Caco-2 (cell line): ENCODE results near the gene REC8. TPM values are rescaled to one million over a fixed set of nuclear protein-coding genes. Genes with fewer than 3 reads are reported as not detected.

Experiments used
- BruUV-seq: library from RNA; stranded (reverse); fragments of 400-500 nt; replicated peaks from 2 replicates; lab custom pipeline; 2021; lab: Mats Ljungman, UMichigan
- CTCF ChIA-PET: fragments of 300-600 bp; sonication (Branson Sonifier 250); formaldehyde crosslinking; loops from one replicate; lab custom pipeline; 2022; ENCODE audit warnings: antibody characterized with exemption; lab: Charles Lee
- POLR2A ChIA-PET: fragments of 300-600 bp; sonication (Branson Sonifier 250); formaldehyde crosslinking; loops from one replicate; lab custom pipeline; 2022; ENCODE audit warnings: antibody characterized with exemption; lab: Charles Lee
- DNase-seq, 2 experiments: peaks; one replicate each; pipeline versions ENCODE4 v3.0.0 to v3.0.0-alpha.2; 2020 to 2022
- H3K27me3 ChIP-seq: replicated peaks from 2 replicates; pipeline ENCODE4 v1.6.0; 2011; ENCODE audit warnings: low read length; ENCODE audit not compliant: control insufficient read depth, insufficient read depth
- H3K36me3 ChIP-seq: 2 replicates; pipeline ENCODE4 v1.5.1; 2011; ENCODE audit warnings: low read length; ENCODE audit not compliant: control insufficient read depth, insufficient read depth
- H3K4me1 ChIP-seq: fragments of 250-450 bp; sonication (Bioruptor Pico); 2 replicates; pipeline ENCODE4 v1.5.1; 2020; ENCODE audit warnings: mild to moderate bottlenecking
- H3K4me3 ChIP-seq: 2 replicates; pipeline ENCODE4 v1.5.1; 2011; ENCODE audit warnings: low read depth, mild to moderate bottlenecking, control low read depth, low read length
- H3K9me3 ChIP-seq: fragments of 250-450 bp; sonication (Bioruptor Pico); 2 replicates; pipeline ENCODE4 v1.5.1; 2020; ENCODE audit warnings: mild to moderate bottlenecking, moderate library complexity
- H3K27ac Mint-ChIP-seq: one replicate; pipeline ENCODE4 v1.8.0; 2022; ENCODE audit warnings: mixed read lengths; ENCODE audit not compliant: unreplicated experiment
- H3K27me3 Mint-ChIP-seq: one replicate; pipeline ENCODE4 v1.8.0; 2022; ENCODE audit warnings: mixed read lengths; ENCODE audit not compliant: insufficient read depth, unreplicated experiment
- H3K36me3 Mint-ChIP-seq: one replicate; pipeline ENCODE4 v1.8.0; 2022; ENCODE audit warnings: mild to moderate bottlenecking, mixed read lengths; ENCODE audit not compliant: insufficient read depth, unreplicated experiment
- H3K4me1 Mint-ChIP-seq: one replicate; pipeline ENCODE4 v1.8.0; 2022; ENCODE audit warnings: low read depth, mixed read lengths; ENCODE audit not compliant: unreplicated experiment
- H3K4me3 Mint-ChIP-seq: one replicate; pipeline ENCODE4 v1.8.0; 2022; ENCODE audit warnings: mild to moderate bottlenecking, moderate library complexity, mixed read lengths; ENCODE audit not compliant: unreplicated experiment
- H3K9me3 Mint-ChIP-seq: one replicate; pipeline ENCODE4 v1.8.0; 2022; ENCODE audit warnings: mixed read lengths; ENCODE audit not compliant: unreplicated experiment
- intact Hi-C: fragments of 100-400 bp; cut with micrococcal nuclease; formaldehyde crosslinking; loops from one replicate; pipeline ENCODE4 v1.10.0; 2022; ENCODE audit not compliant: unreplicated experiment
- total RNA-seq: library from RNA; stranded (reverse); gene quantifications from 2 replicates; pipeline ENCODE4 v1.2.3, GENCODE V29; 2022
- TF ChIP-seq, protein P1 (sequence below), 2 experiments: fragments of 200-600 bp in 1 of 2; IDR thresholded peaks; 1 replicate in 1 of 2; 2 replicates in 1 of 2; pipeline versions ENCODE4 v1.5.1 to v1.8.0; 2011 to 2022; ENCODE audit warnings: antibody characterized with exemption in 1 of 2, control low read depth in 1 of 2, inconsistent platforms in 1 of 2, low read depth in 1 of 2, low read length in 1 of 2, mild to moderate bottlenecking in 1 of 2, moderate library complexity in 1 of 2; ENCODE audit not compliant: insufficient read depth in 1 of 2, severe bottlenecking in 1 of 2, unreplicated experiment in 1 of 2

The REC8 gene
- total RNA-seq, 1 experiment from 2014 or later = 8.4 TPM

DNA sequence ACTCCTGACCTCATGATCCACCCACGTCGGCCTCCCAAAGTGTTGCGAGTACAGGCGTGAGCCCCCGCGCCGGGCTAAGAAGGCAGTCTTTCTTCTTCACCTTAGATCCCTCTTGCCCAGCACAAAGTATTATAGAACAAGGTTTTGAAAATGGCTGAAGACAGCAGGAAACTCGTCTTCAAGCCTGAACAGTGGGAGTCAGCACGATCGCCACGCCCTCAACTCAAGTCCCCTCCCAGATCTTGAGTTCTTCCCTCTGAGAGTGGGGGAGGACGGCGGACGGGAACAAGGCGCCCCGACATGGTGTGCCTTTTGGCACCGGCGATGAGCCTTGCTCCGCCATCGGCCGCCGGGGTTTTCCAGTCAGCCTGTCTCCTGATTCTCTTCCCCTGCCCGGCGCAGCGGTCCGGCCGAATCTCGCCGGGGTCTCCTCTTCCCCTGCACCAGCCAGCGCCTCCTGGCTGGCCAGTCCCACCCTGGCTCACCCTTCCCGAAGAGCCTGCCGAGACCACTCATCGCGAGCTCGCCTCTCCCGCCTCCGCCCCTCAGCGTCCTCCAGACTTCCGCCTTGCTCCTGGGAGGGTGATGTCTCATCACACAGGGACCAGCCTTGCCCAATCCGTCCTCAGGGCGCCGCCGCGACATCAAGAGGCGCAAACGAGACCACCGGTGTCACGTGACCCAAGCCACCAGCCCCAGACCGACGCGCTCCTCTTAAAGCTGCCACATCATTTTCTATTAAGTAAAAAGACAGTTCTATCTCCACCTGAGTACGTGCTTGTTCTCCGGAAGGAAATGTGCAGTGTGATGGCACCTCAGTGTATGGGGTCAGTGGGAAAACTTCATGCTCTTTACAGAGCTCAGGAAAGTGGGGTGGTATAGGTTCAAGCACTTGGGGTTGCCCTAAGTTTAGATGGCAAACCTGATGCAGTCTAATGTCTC is 41.3 kb downstream of the REC8 start, which contains the start of gene CHMP4A:
CHMP4A (minus strand) TSS at position 565 of the 942 bp plus-strand sequence; CDS start at position 516, 49 bp downstream.
- ChIA-PET POLR2A (interaction anchor here (0.6 to 3.0 kb wide), 12 partner anchors 17 to 229 kb away, joined by 3 to 28 read pairs (median 4); partner anchors contain the start of genes CIDEB, DCAF11, EMC9 and PSME2), CTCF (interaction anchor here (0.7 to 1.6 kb wide), 8 partner anchors 25 to 95 kb away, joined by 3 to 10 read pairs (median 4); partner anchors contain the start of genes CIDEB, IRF9 and TINF2)
- Mint-ChIP-seq H3K27ac (peak within 1 kb of the TSS; percentile 97), H3K9me3 (no peaks in the 10 kb centered on the region), H3K36me3 (peaks cover 58% of the 10 kb centered on the region), H3K4me3 (peak within 1 kb of the TSS; percentile 91), H3K4me1 (peaks cover 13% of the 10 kb centered on the region), H3K27me3 (no peaks in the 10 kb centered on the region)
- Histone ChIP-seq H3K4me3 (peak within 1 kb of the TSS; percentile 88), H3K27me3 (no peaks in the 10 kb centered on the region), H3K36me3 (peaks cover 1% of the 10 kb centered on the region; the same call in 1 of the 2 replicates), H3K4me1 (peaks cover 12% of the 10 kb centered on the region), H3K9me3 (no peaks in the 10 kb centered on the region)
- DNase-seq = peak; percentile 97 to 98
- no TSS peak for BruUV-seq
- intact Hi-C loops = loop anchor here (1.0 to 2.0 kb wide), 2 partner anchors 18 to 72 kb away; partner anchors contain the start of genes EMC9 and TM9SF1
- TF ChIP-seq, protein P1, sequence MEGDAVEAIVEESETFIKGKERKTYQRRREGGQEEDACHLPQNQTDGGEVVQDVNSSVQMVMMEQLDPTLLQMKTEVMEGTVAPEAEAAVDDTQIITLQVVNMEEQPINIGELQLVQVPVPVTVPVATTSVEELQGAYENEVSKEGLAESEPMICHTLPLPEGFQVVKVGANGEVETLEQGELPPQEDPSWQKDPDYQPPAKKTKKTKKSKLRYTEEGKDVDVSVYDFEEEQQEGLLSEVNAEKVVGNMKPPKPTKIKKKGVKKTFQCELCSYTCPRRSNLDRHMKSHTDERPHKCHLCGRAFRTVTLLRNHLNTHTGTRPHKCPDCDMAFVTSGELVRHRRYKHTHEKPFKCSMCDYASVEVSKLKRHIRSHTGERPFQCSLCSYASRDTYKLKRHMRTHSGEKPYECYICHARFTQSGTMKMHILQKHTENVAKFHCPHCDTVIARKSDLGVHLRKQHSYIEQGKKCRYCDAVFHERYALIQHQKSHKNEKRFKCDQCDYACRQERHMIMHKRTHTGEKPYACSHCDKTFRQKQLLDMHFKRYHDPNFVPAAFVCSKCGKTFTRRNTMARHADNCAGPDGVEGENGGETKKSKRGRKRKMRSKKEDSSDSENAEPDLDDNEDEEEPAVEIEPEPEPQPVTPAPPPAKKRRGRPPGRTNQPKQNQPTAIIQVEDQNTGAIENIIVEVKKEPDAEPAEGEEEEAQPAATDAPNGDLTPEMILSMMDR (IDR thresholded peaks at IDR 0.05; ENCODE audit: insufficient read depth in 1 of 2, low read depth in 1 of 2, low read length in 1 of 2, severe bottlenecking in 1 of 2, unreplicated experiment in 1 of 2) = peak in 1 of 2 experiments; percentile 22

DNA sequence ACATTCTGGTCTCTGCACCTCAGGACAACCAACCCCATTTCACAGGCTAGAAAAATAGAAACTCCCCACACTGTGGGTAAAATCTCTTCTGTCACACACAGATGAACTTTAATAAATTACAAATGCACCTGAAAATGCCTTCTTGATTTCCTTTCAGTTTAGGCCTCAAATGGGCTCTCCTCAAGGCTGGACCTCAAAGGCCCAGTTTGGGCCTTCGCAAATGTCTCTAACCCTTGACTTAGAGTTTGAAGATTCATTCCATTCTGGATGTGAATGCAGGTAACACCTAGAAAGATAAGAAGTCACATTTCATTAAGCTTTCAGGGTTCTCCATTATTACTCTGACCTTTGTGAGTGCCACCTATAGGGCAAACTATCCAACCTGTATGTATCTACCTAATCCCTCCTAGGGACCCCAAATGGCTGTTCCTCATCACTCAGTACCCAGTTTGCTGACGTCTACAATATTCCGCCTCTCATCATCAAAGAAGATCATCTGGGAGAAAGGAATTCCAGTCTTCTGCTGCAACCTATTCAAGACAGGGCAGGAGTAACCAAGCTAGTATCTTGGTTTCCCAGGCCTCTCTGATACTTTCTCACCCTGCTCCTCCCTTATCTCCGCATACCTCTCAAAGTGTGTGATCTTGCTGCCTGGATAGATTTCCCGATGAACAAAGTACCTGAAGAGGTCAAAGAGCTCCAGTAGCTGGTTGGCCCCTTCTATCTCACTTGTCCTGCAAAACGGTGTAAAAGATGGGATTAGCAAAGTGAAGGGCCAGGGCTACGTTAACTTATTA is 42.2 kb downstream of the REC8 start:
- TSS peak; percentile 88 for BruUV-seq

More for the DNA sequence above, 42.2 kb downstream of the REC8 start:
- peak overlapping the region; percentile 88 for H3K4me3 ChIP-seq
- DNase-seq = no peak
- Mint-ChIP-seq H3K27me3 (no peaks in the 10 kb centered on the region), H3K4me3 (peak overlapping the region; percentile 91), H3K4me1 (peaks cover 13% of the 10 kb centered on the region), H3K36me3 (peaks cover 59% of the 10 kb centered on the region), H3K27ac (peak overlapping the region; percentile 97), H3K9me3 (no peaks in the 10 kb centered on the region)
- H3K36me3 ChIP-seq = peaks cover 1% of the 10 kb centered on the region
- no peaks in the 10 kb centered on the region for H3K9me3 ChIP-seq
- peaks cover 12% of the 10 kb centered on the region for H3K4me1 ChIP-seq
- ChIA-PET CTCF (interaction anchor here (0.7 to 1.6 kb wide), 8 partner anchors 24 to 94 kb away, joined by 3 to 10 read pairs (median 4); partner anchors contain the start of genes CIDEB, IRF9 and TINF2), POLR2A (interaction anchor here (0.6 to 3.0 kb wide), 11 partner anchors 17 to 230 kb away, joined by 3 to 28 read pairs (median 5); partner anchors contain the start of genes CIDEB, DCAF11, EMC9 and PSME2)
- no peaks in the 10 kb centered on the region for H3K27me3 ChIP-seq
- TF ChIP-seq, protein P1 (IDR thresholded peaks at IDR 0.05; ENCODE audit: insufficient read depth in 1 of 2, low read depth in 1 of 2, low read length in 1 of 2, severe bottlenecking in 1 of 2, unreplicated experiment in 1 of 2) = no peak
- intact Hi-C loops = loop anchor here (1.0 to 2.0 kb wide), 2 partner anchors 19 to 73 kb away; partner anchors contain the start of genes EMC9 and TM9SF1
